OCI-LY3 (cell line): ENCODE data around the gene FALEC.

Source experiments
- H2AFZ ChIP-seq: fragments of 200-600, 300-600 bp; shearing (Covaris generic); 2 replicates; pipeline ENCODE4 v1.6.0; 2014; ENCODE audit warnings: antibody characterized with exemption, low read depth, low read length
- H3K27ac ChIP-seq: fragments of 200-600, 300-600 bp; sonication (generic); 2 replicates; pipeline ENCODE4 v1.5.1; 2014; ENCODE audit warnings: mild to moderate bottlenecking, low read length, moderate library complexity, mixed read lengths
- H3K27me3 ChIP-seq: fragments of 200-600, 300-600 bp; sonication (generic); 2 replicates; pipeline ENCODE4 v1.6.1; 2014; ENCODE audit warnings: low read depth, low read length, mixed read lengths
- H3K36me3 ChIP-seq: fragments of 200-600, 300-600 bp; sonication (generic); replicated peaks from 2 replicates; pipeline ENCODE3; 2014; ENCODE audit warnings: low read depth, low read length, mixed read lengths
- H3K4me1 ChIP-seq: fragments of 300-600, 200-600 bp; sonication (generic); 2 replicates; pipeline ENCODE4 v1.6.1; 2014; ENCODE audit warnings: low read length, mixed read lengths
- H3K4me2 ChIP-seq: fragments of 200-600, 300-600 bp; sonication (generic); 2 replicates; pipeline ENCODE4 v1.6.1; 2014; ENCODE audit warnings: low read length, mixed read lengths
- H3K4me3 ChIP-seq: fragments of 300-600, 200-600 bp; sonication (generic); 2 replicates; pipeline ENCODE4 v1.5.1; 2014; ENCODE audit warnings: antibody characterized with exemption, mild to moderate bottlenecking, low read length, moderate library complexity
- H3K79me2 ChIP-seq: fragments of 300-600, 200-600 bp; shearing (Covaris generic); 2 replicates; pipeline ENCODE4 v1.6.1; 2014; ENCODE audit warnings: mild to moderate bottlenecking, low read length, mixed read lengths
- H3K9ac ChIP-seq: fragments of 300-600, 200-600 bp; shearing (Covaris generic); 2 replicates; pipeline ENCODE4 v1.6.0; 2014; ENCODE audit warnings: mild to moderate bottlenecking, low read length, moderate library complexity
- H3K9me3 ChIP-seq: fragments of 200-600, 300-600 bp; shearing (Covaris generic); 2 replicates; pipeline ENCODE4 v1.6.1; 2014; ENCODE audit warnings: low read length, mixed read lengths; ENCODE audit not compliant: insufficient read depth
- H4K20me1 ChIP-seq: fragments of 200-600, 300-600 bp; sonication (generic); 2 replicates; pipeline ENCODE4 v1.6.1; 2016; ENCODE audit warnings: low read length, mixed read lengths; ENCODE audit not compliant: insufficient read depth
- EZH2phosphoT487 ChIP-seq: fragments of 200-600 bp; shearing (Covaris generic); IDR thresholded peaks from 2 replicates; pipeline ENCODE4 v1.6.1; 2018; ENCODE audit warnings: antibody characterized with exemption, mixed run types, low read depth
- TF ChIP-seq, protein P1 (sequence below): fragments of 200-600, 300-600 bp; sonication (generic); IDR thresholded peaks from 2 replicates; pipeline ENCODE4 v1.5.1; 2014; ENCODE audit warnings: antibody characterized with exemption, low read length, low read depth

The FALEC gene

DNA sequence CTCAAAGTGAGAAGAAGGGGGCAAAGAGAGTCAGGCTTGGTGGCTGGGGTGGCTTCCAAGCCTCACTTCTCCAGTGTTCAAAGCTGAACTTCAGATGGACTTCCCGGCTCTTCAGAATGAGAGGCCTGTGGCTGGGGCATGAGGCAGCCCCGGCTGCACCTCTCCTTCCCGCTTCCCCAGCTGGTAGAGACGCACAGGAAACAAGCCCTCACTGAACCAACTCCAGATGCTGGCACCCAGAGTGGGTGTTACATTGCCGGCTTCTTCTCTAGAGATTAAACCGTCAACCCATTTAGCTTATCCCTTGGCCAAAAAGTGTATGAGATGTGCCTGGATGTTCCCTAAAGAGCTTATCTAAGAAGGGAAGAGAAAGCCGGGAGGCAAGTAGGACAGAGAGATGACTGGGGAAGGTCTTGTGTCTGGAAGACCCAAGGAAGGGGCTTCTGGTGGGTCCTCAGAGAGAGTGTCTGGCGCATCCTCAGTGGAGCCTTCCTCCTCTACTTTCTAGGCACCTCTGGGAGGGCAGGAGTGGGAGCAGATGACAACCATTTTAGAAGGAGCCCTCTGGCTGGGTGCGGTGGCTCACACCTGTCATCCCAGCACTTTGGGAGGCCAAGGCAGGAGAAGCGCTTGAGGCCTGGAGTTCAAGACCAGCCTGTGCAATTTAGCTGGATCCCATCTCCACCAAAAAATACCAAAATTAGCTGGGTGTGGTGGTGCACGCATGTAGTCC, 35.7 kb downstream of the FALEC start:
- Histone ChIP-seq H3K27ac (no peak overlapping the region), H3K4me3 (no peak overlapping the region), H4K20me1 (no peaks in the 10 kb centered on the region), H3K9ac (no peak overlapping the region), H3K79me2 (no peaks in the 10 kb centered on the region), H2AFZ (no peak overlapping the region), H3K4me2 (no peak overlapping the region), H3K4me1 (peaks cover 11% of the 10 kb centered on the region), H3K27me3 (peaks cover 23% of the 10 kb centered on the region), H3K9me3 (no peaks in the 10 kb centered on the region), H3K36me3 (no peaks in the 10 kb centered on the region)
- no peak for TF ChIP-seq EZH2phosphoT487
- TF ChIP-seq, protein P1, sequence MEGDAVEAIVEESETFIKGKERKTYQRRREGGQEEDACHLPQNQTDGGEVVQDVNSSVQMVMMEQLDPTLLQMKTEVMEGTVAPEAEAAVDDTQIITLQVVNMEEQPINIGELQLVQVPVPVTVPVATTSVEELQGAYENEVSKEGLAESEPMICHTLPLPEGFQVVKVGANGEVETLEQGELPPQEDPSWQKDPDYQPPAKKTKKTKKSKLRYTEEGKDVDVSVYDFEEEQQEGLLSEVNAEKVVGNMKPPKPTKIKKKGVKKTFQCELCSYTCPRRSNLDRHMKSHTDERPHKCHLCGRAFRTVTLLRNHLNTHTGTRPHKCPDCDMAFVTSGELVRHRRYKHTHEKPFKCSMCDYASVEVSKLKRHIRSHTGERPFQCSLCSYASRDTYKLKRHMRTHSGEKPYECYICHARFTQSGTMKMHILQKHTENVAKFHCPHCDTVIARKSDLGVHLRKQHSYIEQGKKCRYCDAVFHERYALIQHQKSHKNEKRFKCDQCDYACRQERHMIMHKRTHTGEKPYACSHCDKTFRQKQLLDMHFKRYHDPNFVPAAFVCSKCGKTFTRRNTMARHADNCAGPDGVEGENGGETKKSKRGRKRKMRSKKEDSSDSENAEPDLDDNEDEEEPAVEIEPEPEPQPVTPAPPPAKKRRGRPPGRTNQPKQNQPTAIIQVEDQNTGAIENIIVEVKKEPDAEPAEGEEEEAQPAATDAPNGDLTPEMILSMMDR: no peak

DNA sequence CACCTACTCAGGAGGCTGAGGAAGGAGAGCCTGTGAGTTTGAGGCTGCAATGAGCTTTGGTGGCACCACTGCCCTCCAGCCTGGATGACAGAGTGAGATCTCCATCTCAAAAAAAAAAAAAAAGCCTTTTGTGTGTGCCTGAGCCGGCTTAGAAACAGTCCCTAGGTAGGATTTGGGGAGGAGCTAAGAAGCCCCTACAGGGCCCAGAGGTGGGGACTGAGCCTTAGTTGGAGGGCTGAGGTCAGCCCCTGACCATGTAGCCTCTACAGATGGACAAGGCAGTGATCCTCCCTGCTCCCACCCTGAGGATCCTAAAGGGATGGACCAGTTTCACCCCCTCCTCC, 36.2 kb downstream of the FALEC start:
- Histone ChIP-seq H3K79me2 (no peaks in the 10 kb centered on the region), H3K9me3 (no peaks in the 10 kb centered on the region), H3K4me1 (peaks cover 11% of the 10 kb centered on the region), H3K9ac (no peak overlapping the region), H3K27ac (no peak overlapping the region), H2AFZ (no peak overlapping the region), H3K27me3 (peaks cover 23% of the 10 kb centered on the region), H3K4me2 (no peak overlapping the region), H3K4me3 (no peak overlapping the region), H3K36me3 (no peaks in the 10 kb centered on the region), H4K20me1 (no peaks in the 10 kb centered on the region)
- TF ChIP-seq, protein P1: no peak
- no peak for TF ChIP-seq EZH2phosphoT487

DNA sequence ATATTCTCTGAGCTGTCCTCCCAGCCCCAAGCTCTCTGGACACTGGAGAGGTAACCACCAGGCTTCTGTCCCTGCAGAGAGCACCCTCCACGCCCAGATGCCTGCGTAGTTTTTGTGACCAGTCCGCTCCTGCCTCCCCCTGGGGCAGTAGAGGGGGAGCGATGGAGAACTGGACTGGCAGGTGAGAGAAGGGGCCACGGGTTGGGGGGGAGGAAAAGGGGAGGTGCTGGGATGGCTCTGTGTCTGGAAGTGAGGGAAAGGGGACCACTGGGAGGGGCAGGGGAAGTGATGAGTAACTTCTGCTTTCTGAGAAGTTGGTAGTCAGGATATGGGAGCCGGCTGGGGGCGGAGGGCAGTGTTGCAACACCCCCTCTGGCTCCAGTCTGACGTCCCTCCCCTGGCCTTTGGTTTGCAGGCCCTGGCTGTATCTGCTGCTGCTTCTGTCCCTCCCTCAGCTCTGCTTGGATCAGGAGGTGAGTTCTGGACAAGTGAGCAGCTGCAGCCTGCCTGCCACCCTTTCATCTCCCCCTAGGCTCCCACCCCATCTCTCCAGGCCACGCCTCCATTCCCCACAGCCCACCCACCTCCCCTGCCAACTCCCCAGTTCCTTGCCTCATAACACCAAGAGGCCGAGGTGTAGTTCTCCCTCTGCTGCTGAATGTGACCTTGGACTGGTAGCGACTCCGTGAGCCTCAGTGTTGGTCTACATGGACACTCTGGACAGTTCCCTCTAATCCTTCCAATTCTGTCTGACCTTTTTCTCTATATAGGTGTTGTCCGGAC, 36.8 kb downstream of the FALEC start:
- Histone ChIP-seq H4K20me1 (no peaks in the 10 kb centered on the region), H3K4me3 (no peak overlapping the region), H3K4me1 (peaks cover 11% of the 10 kb centered on the region), H3K79me2 (no peaks in the 10 kb centered on the region), H2AFZ (no peak overlapping the region), H3K36me3 (no peaks in the 10 kb centered on the region), H3K9me3 (no peaks in the 10 kb centered on the region), H3K9ac (no peak overlapping the region), H3K27ac (no peak overlapping the region), H3K27me3 (peaks cover 23% of the 10 kb centered on the region), H3K4me2 (no peak overlapping the region)
- TF ChIP-seq, protein P1: no peak
- no peak for TF ChIP-seq EZH2phosphoT487

DNA sequence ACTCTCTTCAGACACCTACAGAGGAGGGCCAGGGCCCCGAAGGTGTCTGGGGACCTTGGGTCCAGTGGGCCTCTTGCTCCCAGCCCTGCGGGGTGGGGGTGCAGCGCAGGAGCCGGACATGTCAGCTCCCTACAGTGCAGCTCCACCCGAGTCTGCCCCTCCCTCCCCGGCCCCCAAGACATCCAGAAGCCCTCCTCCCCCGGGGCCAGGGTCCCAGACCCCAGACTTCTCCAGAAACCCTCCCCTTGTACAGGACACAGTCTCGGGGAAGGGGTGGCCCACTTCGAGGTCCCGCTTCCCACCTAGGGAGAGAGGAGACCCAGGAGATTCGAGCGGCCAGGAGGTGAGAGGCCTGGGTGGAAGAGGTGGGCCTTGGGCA, 37.3 kb downstream of the FALEC start:
- H3K9me3 ChIP-seq: no peaks in the 10 kb centered on the region
- no peak overlapping the region for H3K4me2 ChIP-seq
- no peak overlapping the region for H3K9ac ChIP-seq
- H3K27me3 ChIP-seq: peaks cover 23% of the 10 kb centered on the region
- no peak overlapping the region for H3K27ac ChIP-seq
- H3K79me2 ChIP-seq: no peaks in the 10 kb centered on the region
- TF ChIP-seq EZH2phosphoT487: no peak
- TF ChIP-seq, protein P1: no peak
- H3K36me3 ChIP-seq: no peaks in the 10 kb centered on the region
- no peaks in the 10 kb centered on the region for H4K20me1 ChIP-seq
- no peak overlapping the region for H3K4me3 ChIP-seq
- peaks cover 11% of the 10 kb centered on the region for H3K4me1 ChIP-seq
- no peak overlapping the region for H2AFZ ChIP-seq
